K562 (cell line): ENCODE results near the gene ZC3H10. TPM values are rescaled to one million over a fixed set of nuclear protein-coding genes. Genes with fewer than 3 reads are reported as not detected.

Experiments
- CHD4 ChIP-seq: fragments of 200-600 bp; sonication (generic); IDR thresholded peaks from 3 replicates; pipeline ENCODE4 v1.6.1; 2012; ENCODE audit warnings: low read depth, mild to moderate bottlenecking, mixed read lengths, low read length, inconsistent platforms; ENCODE audit not compliant: insufficient read depth, insufficient replicate concordance, poor library complexity, severe bottlenecking
- EWSR1 ChIP-seq: fragments of 450-650 bp; IDR thresholded peaks from 2 replicates; pipeline ENCODE4 v1.6.1; 2018; ENCODE audit warnings: borderline replicate concordance, mild to moderate bottlenecking, low read depth, moderate library complexity; ENCODE audit not compliant: partially characterized antibody
- FOSL1 ChIP-seq: fragments of 200-800 bp; sonication (Bioruptor generic); conservative IDR thresholded peaks from 2 replicates; pipeline ENCODE4 v1.6.1; 2016; ENCODE audit warnings: missing genetic modification characterization, missing compliant biosample characterization
- NFXL1 ChIP-seq: fragments of 450-650 bp; formaldehyde crosslinking; IDR thresholded peaks from 2 replicates; pipeline ENCODE4 v1.4.0; 2021; ENCODE audit warnings: mild to moderate bottlenecking
- NFYB ChIP-seq: IDR thresholded peaks from 2 replicates; pipeline ENCODE4 v1.6.1; 2011; ENCODE audit warnings: mild to moderate bottlenecking, moderate library complexity; ENCODE audit not compliant: insufficient read length; ENCODE audit errors: extremely low read depth
- RREB1 ChIP-seq: fragments of 250-450 bp; sonication (Bioruptor Pico); IDR thresholded peaks from 2 replicates; pipeline ENCODE4 v1.4.0; 2020
- ZEB2 ChIP-seq: fragments of 450-650 bp; IDR thresholded peaks from 2 replicates; pipeline ENCODE4 v1.6.1; 2016
- ZNF583 ChIP-seq: fragments of 250-450 bp; sonication (Bioruptor Pico); IDR thresholded peaks from 2 replicates; pipeline ENCODE4 v1.4.0; 2020
- ZNF75A ChIP-seq: fragments of 450-650 bp; formaldehyde crosslinking; IDR thresholded peaks from 2 replicates; pipeline ENCODE4 v1.4.0; 2020; ENCODE audit warnings: mild to moderate bottlenecking
- polyA plus RNA-seq, 8 experiments: library from polyadenylated mRNA; depleted of rRNA in 4 of 8; stranded (reverse) in 5 of 8; unstranded in 3 of 8; fragments of >200 nt; fragmentation: Nextera tagmentation in 2 of 8; fragmentation: Illumina TruSeq in 1 of 8; extraction: Ambion mirVana in 2 of 8; extraction: Trizol in 1 of 8; gene quantifications; 2 replicates each; pipeline versions ENCODE4 v1.2.1 to v1.2.3, GENCODE V29; 2011 to 2014; ENCODE audit warnings: inconsistent platforms in 1 of 8, missing spikeins in 1 of 8
- total RNA-seq, 7 experiments: library from RNA; depleted of rRNA in 6 of 7; stranded (reverse); fragments of >200 nt in 6 of 7; fragmentation: Illumina TruSeq in 2 of 7; extraction: Trizol in 2 of 7; gene quantifications; 2 replicates each; pipeline versions ENCODE4 v1.2.1 to v1.2.3, GENCODE V29; 2011 to 2021; ENCODE audit warnings: low replicate concordance in 1 of 7
- TF ChIP-seq, protein P1 (sequence below), 2 experiments: IDR thresholded peaks in 1 of 2; conservative IDR thresholded peaks in 1 of 2; 2 replicates each; pipeline ENCODE4 v1.6.1; 2016; ENCODE audit warnings: low read depth in 2 of 2, mild to moderate bottlenecking in 1 of 2, missing compliant biosample characterization in 1 of 2, missing genetic modification characterization in 1 of 2, moderate library complexity in 1 of 2
- TF ChIP-seq, protein P2 (sequence below), 2 experiments: fragments of 450-650 bp in 1 of 2; sonication (generic) in 1 of 2; formaldehyde crosslinking in 1 of 2; IDR thresholded peaks in 1 of 2; conservative IDR thresholded peaks in 1 of 2; 2 replicates each; pipeline versions ENCODE4 v1.6.1 to v1.8.1; 2016 to 2023; ENCODE audit warnings: mild to moderate bottlenecking in 2 of 2, moderate library complexity in 2 of 2, inconsistent platforms in 1 of 2, missing genetic modification reagents in 1 of 2
- TF ChIP-seq, protein P3 (sequence below): fragments of 250-450 bp; sonication (Bioruptor Pico); IDR thresholded peaks from 2 replicates; pipeline ENCODE4 v1.5.1; 2021; ENCODE audit warnings: mild to moderate bottlenecking

ZC3H10 gene
- total and polyA plus RNA-seq, 9 of the 15 experiments (the other 6 are each of a cell fraction or from before 2014, with no cell fraction given) = 0.31 to 4.1 (median 1.6) TPM

- TF ChIP-seq ZNF583 (CRISPR knock-in tag) (no peak; the same call in 1 of the 2 replicates), ZEB2 (peak; percentile 91), NFXL1 (CRISPR knock-in tag) (peak; percentile 85), RREB1 (peak; percentile 61; the same call in 1 of the 2 replicates), EWSR1 (no peak), ZNF75A (CRISPR knock-in tag) (no peak), FOSL1 (tag) (no peak), CHD4 (no peak), NFYB (no peak)
- TF ChIP-seq, protein P1, sequence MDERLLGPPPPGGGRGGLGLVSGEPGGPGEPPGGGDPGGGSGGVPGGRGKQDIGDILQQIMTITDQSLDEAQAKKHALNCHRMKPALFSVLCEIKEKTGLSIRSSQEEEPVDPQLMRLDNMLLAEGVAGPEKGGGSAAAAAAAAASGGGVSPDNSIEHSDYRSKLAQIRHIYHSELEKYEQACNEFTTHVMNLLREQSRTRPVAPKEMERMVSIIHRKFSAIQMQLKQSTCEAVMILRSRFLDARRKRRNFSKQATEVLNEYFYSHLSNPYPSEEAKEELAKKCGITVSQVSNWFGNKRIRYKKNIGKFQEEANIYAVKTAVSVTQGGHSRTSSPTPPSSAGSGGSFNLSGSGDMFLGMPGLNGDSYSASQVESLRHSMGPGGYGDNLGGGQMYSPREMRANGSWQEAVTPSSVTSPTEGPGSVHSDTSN (CRISPR knock-in tag; IDR thresholded peaks at IDR 0.05; ENCODE audit: low read depth) = no peak
- TF ChIP-seq, protein P1 (tag; conservative IDR thresholded peaks at IDR 0.05; ENCODE audit: low read depth) = no peak
- TF ChIP-seq, protein P2, sequence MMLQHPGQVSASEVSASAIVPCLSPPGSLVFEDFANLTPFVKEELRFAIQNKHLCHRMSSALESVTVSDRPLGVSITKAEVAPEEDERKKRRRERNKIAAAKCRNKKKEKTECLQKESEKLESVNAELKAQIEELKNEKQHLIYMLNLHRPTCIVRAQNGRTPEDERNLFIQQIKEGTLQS (IDR thresholded peaks at IDR 0.05) = peak; percentile 62; the same call in 1 of the 2 replicates
- TF ChIP-seq, protein P2 (CRISPR knock-in tag; conservative IDR thresholded peaks at IDR 0.05) = 0 out of 2 replicates have a peak, but pooled peaks have one; percentile 35
- TF ChIP-seq, protein P3, sequence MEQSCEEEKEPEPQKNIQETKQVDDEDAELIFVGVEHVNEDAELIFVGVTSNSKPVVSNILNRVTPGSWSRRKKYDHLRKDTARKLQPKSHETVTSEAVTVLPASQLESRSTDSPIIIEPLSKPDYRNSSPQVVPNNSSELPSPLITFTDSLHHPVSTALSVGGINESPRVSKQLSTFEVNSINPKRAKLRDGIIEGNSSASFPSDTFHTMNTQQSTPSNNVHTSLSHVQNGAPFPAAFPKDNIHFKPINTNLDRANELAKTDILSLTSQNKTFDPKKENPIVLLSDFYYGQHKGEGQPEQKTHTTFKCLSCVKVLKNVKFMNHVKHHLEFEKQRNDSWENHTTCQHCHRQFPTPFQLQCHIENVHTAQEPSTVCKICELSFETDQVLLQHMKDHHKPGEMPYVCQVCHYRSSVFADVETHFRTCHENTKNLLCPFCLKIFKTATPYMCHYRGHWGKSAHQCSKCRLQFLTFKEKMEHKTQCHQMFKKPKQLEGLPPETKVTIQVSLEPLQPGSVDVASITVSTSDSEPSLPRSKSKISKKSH (CRISPR knock-in tag) = no peak
These were observed at the start of gene ZC3H10 (continued) for GRCh38 chr12:56117778-56118687.
